Endothelial cell (in vitro differentiated cells): ENCODE measurements around the gene TMEM232. TPM values are rescaled to one million over a fixed set of nuclear protein-coding genes. Genes with fewer than 3 reads are reported as not detected.

Source experiments
- DNase-seq: peaks from one replicate; pipeline ENCODE4 v3.0.0; 2021; ENCODE audit warnings: low spot score
- H3K27ac Mint-ChIP-seq: one replicate; pipeline ENCODE4 v1.8.0; 2021; ENCODE audit warnings: mixed read lengths, inconsistent platforms; ENCODE audit not compliant: unreplicated experiment
- H3K27me3 Mint-ChIP-seq: one replicate; pipeline ENCODE4 v1.8.0; 2021; ENCODE audit warnings: mild to moderate bottlenecking, moderate library complexity, mixed read lengths, inconsistent platforms; ENCODE audit not compliant: unreplicated experiment
- H3K36me3 Mint-ChIP-seq: one replicate; pipeline ENCODE4 v1.8.0; 2021; ENCODE audit warnings: mild to moderate bottlenecking, low read depth, mixed read lengths, inconsistent platforms; ENCODE audit not compliant: unreplicated experiment
- H3K4me1 Mint-ChIP-seq: one replicate; pipeline ENCODE4 v1.8.0; 2021; ENCODE audit warnings: mild to moderate bottlenecking, mixed read lengths, inconsistent platforms; ENCODE audit not compliant: unreplicated experiment
- H3K4me3 Mint-ChIP-seq: one replicate; pipeline ENCODE4 v1.8.0; 2021; ENCODE audit warnings: mild to moderate bottlenecking, mixed read lengths, inconsistent platforms; ENCODE audit not compliant: unreplicated experiment
- H3K9me3 Mint-ChIP-seq: one replicate; pipeline ENCODE4 v1.8.0; 2021; ENCODE audit warnings: mixed read lengths, inconsistent platforms; ENCODE audit not compliant: unreplicated experiment
- CTCF ChIP-seq: fragments of 200-600 bp; sonication (generic); IDR thresholded peaks from one replicate; pipeline ENCODE4 v1.5.0; 2021; ENCODE audit warnings: antibody characterized with exemption; ENCODE audit not compliant: unreplicated experiment
- total RNA-seq: library from RNA; stranded (reverse); fragmentation: NEBNext Ultra II Directional; extraction: Animal tissue kit (Norgen Biotek cat#: 25700); gene quantifications from one replicate; pipeline ENCODE4 v1.2.1, GENCODE V29; 2021; ENCODE audit not compliant: unreplicated experiment

The TMEM232 gene
- total RNA-seq, 1 donor from 2014 or later: 3.1 TPM

GRCh38 chr5:110507972-110508371, 218.5 kb downstream of the TMEM232 start:
- no peak for TF ChIP-seq CTCF
- no peaks in the 10 kb centered on the region for H3K36me3 Mint-ChIP-seq
- H3K9me3 Mint-ChIP-seq: no peaks in the 10 kb centered on the region
- no peak overlapping the region for H3K27ac Mint-ChIP-seq
- no peaks in the 10 kb centered on the region for H3K4me1 Mint-ChIP-seq
- H3K4me3 Mint-ChIP-seq: no peak overlapping the region
- no peak for DNase-seq
- no peaks in the 10 kb centered on the region for H3K27me3 Mint-ChIP-seq

DNA sequence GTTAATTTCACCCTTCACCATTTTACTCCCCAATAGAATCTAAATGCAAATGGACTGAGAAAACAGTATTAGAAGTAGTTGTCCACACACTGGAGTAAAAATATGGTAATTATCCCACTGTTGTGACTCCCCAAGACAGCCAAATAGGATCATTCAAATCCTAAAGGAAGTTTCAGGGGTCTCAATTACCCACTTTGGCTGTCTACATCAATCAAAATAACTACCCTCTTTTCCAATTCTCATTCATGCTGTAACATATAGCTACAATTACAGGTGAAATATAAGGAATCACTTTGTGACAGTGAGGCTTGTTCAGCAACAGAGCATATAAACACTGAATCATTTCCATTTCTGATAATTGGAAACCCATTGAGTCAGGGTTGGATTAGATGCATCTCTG, 220.1 kb downstream of the TMEM232 start:
- H3K9me3 Mint-ChIP-seq: no peaks in the 10 kb centered on the region
- no peak for DNase-seq
- no peak overlapping the region for H3K27ac Mint-ChIP-seq
- H3K36me3 Mint-ChIP-seq: no peaks in the 10 kb centered on the region
- H3K4me1 Mint-ChIP-seq: no peaks in the 10 kb centered on the region
- no peak for TF ChIP-seq CTCF
- no peak overlapping the region for H3K4me3 Mint-ChIP-seq
- H3K27me3 Mint-ChIP-seq: no peaks in the 10 kb centered on the region

DNA sequence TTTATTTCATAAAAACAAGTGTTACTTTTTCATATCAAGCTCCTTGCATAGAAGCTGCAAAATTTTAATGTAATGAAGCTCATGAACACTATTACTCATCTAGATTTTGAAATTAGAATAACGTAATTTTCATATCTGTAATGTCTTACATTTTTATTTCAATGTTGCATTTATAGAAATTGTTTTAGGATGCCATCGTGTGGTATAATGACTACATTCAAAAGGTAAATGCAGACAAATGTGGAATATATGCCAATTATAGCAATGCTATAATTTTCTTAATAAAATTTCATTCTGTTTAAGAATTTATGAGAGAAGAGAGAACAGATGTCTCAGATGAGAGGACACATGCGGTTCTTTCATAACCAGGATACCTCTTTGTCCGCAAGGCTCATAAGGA, 230.2 kb downstream of the TMEM232 start:
- no peak for DNase-seq
- H3K4me3 Mint-ChIP-seq: no peak overlapping the region
- no peak for TF ChIP-seq CTCF
- no peak overlapping the region for H3K27ac Mint-ChIP-seq
- H3K9me3 Mint-ChIP-seq: no peaks in the 10 kb centered on the region
- no peaks in the 10 kb centered on the region for H3K27me3 Mint-ChIP-seq
- no peaks in the 10 kb centered on the region for H3K36me3 Mint-ChIP-seq
- H3K4me1 Mint-ChIP-seq: no peaks in the 10 kb centered on the region

DNA sequence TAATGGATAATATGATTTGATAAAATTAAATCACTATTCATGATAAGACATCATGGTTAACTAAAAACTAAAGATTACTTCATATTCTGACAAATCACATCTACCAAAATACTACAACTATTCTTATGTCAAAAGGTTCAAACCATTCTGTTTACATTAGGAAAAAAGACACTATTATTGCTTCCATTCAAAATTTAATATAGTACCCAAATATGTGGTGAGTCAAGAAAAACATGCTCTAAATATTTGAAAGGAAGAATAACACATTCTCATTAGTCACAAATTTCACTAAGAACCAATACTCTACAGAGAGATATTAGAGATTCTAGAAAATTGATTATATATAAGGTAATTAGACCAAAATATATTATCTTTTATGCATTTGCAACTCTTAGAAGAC, 234.0 kb downstream of the TMEM232 start:
- no peak for TF ChIP-seq CTCF
- Mint-ChIP-seq H3K4me1 (no peaks in the 10 kb centered on the region), H3K27me3 (no peaks in the 10 kb centered on the region), H3K4me3 (no peak overlapping the region), H3K9me3 (no peaks in the 10 kb centered on the region), H3K36me3 (no peaks in the 10 kb centered on the region), H3K27ac (no peak overlapping the region)
- no peak for DNase-seq

- no peaks in the 10 kb centered on the region for H3K27me3 Mint-ChIP-seq
- DNase-seq: no peak
- TF ChIP-seq CTCF: no peak
- H3K4me1 Mint-ChIP-seq: no peaks in the 10 kb centered on the region
- H3K27ac Mint-ChIP-seq: no peak overlapping the region
- no peaks in the 10 kb centered on the region for H3K9me3 Mint-ChIP-seq
- no peak overlapping the region for H3K4me3 Mint-ChIP-seq
- no peaks in the 10 kb centered on the region for H3K36me3 Mint-ChIP-seq
Observed at GRCh38 chr5:110478895-110479294, 247.6 kb downstream of the TMEM232 start.
